ENCODE measurements around the gene NET1. TPM values are rescaled to one million over a fixed set of nuclear protein-coding genes. Genes with fewer than 3 reads are reported as not detected.

The NET1 gene
- total RNA-seq, 1 experiment from 2014 or later = 175 TPM

- Histone ChIP-seq H3K9me3 (no peaks in the 10 kb centered on the region), H3K36me3 (ENCODE audit: control insufficient read depth, insufficient read depth, low read length) (no peaks in the 10 kb centered on the region), H3K27me3 (replicated peaks; ENCODE audit: control insufficient read depth, insufficient read depth, low read length) (no peaks in the 10 kb centered on the region), H3K4me3 (ENCODE audit: low read depth, low read length) (no peak overlapping the region), H3K4me1 (peaks cover 47% of the 10 kb centered on the region)
- Mint-ChIP-seq H3K4me3 (ENCODE audit: unreplicated experiment) (no peak overlapping the region), H3K9me3 (ENCODE audit: unreplicated experiment) (no peaks in the 10 kb centered on the region), H3K27ac (ENCODE audit: unreplicated experiment) (no peak overlapping the region), H3K36me3 (ENCODE audit: insufficient read depth, unreplicated experiment) (peaks cover 10% of the 10 kb centered on the region), H3K27me3 (ENCODE audit: insufficient read depth, unreplicated experiment) (no peaks in the 10 kb centered on the region), H3K4me1 (ENCODE audit: low read depth, unreplicated experiment) (peaks cover 15% of the 10 kb centered on the region)
- peak in 1 of 2 experiments; percentile 13 for DNase-seq
- ChIA-PET POLR2A (no interaction called here), CTCF (no interaction called here)
- TF ChIP-seq CTCF (IDR thresholded peaks at IDR 0.05; ENCODE audit: insufficient read depth in 1 of 2, low read depth in 1 of 2, low read length in 1 of 2, severe bottlenecking in 1 of 2, unreplicated experiment in 1 of 2) = no peak
- intact Hi-C loops (cut with micrococcal nuclease; ENCODE audit: unreplicated experiment) = no loop called here
- BruUV-seq (replicated peaks) = no TSS peak
Observed at GRCh38 chr10:5497948-5498730, 85.8 kb downstream of the NET1 start.

GRCh38 chr10:5498791-5499492, 86.6 kb downstream of the NET1 start:
- no peak overlapping the region for H3K4me3 Mint-ChIP-seq (ENCODE audit: unreplicated experiment)
- Histone ChIP-seq H3K9me3 (no peaks in the 10 kb centered on the region), H3K36me3 (ENCODE audit: control insufficient read depth, insufficient read depth, low read length) (no peaks in the 10 kb centered on the region), H3K4me3 (ENCODE audit: low read depth, low read length) (no peak overlapping the region), H3K4me1 (peaks cover 47% of the 10 kb centered on the region), H3K27me3 (replicated peaks; ENCODE audit: control insufficient read depth, insufficient read depth, low read length) (no peaks in the 10 kb centered on the region)
- intact Hi-C loops (cut with micrococcal nuclease; ENCODE audit: unreplicated experiment) = no loop called here
- H3K4me1 Mint-ChIP-seq (ENCODE audit: low read depth, unreplicated experiment) = peaks cover 23% of the 10 kb centered on the region
- H3K27ac Mint-ChIP-seq (ENCODE audit: unreplicated experiment) = no peak overlapping the region
- DNase-seq = peak in 1 of 2 experiments; percentile 32
- no peak for TF ChIP-seq CTCF (IDR thresholded peaks at IDR 0.05; ENCODE audit: insufficient read depth in 1 of 2, low read depth in 1 of 2, low read length in 1 of 2, severe bottlenecking in 1 of 2, unreplicated experiment in 1 of 2)
- ChIA-PET CTCF (interaction anchor here (1.2 to 1.7 kb wide), 2 partner anchors 124 to 131 kb away, joined by 4 read pairs; no protein-coding TSS in a partner anchor), POLR2A (interaction anchor here (0.8 to 1.3 kb wide), 2 partner anchors 14 to 53 kb away, joined by 3 to 5 read pairs; no protein-coding TSS in a partner anchor)
- H3K36me3 Mint-ChIP-seq (ENCODE audit: insufficient read depth, unreplicated experiment) = peaks cover 8% of the 10 kb centered on the region
- no TSS peak for BruUV-seq (replicated peaks)
- no peaks in the 10 kb centered on the region for H3K27me3 Mint-ChIP-seq (ENCODE audit: insufficient read depth, unreplicated experiment)
- H3K9me3 Mint-ChIP-seq (ENCODE audit: unreplicated experiment) = no peaks in the 10 kb centered on the region

GRCh38 chr10:5499493-5500140, 87.3 kb downstream of the NET1 start, which contains the start of gene CALML5:
Gene CALML5, minus strand, starts transcription at chr10:5499570. Its CDS starts 132 bp downstream, at chr10:5499438.
- Histone ChIP-seq H3K27me3 (replicated peaks; ENCODE audit: control insufficient read depth, insufficient read depth, low read length) (no peaks in the 10 kb centered on the region), H3K36me3 (ENCODE audit: control insufficient read depth, insufficient read depth, low read length) (no peaks in the 10 kb centered on the region), H3K4me1 (peaks cover 47% of the 10 kb centered on the region), H3K4me3 (ENCODE audit: low read depth, low read length) (no peak within 1 kb of the TSS), H3K9me3 (no peaks in the 10 kb centered on the region)
- no peaks in the 10 kb centered on the region for H3K9me3 Mint-ChIP-seq (ENCODE audit: unreplicated experiment)
- POLR2A ChIA-PET = interaction anchor here (0.8 to 1.3 kb wide), 2 partner anchors 14 to 53 kb away, joined by 3 to 5 read pairs; no protein-coding TSS in a partner anchor
- intact Hi-C loops (cut with micrococcal nuclease; ENCODE audit: unreplicated experiment) = loop anchor here (5.0 kb wide), 1 partner anchor 68 kb away; no protein-coding TSS in a partner anchor
- no TSS peak for BruUV-seq (replicated peaks)
- no peaks in the 10 kb centered on the region for H3K27me3 Mint-ChIP-seq (ENCODE audit: insufficient read depth, unreplicated experiment)
- no peak within 1 kb of the TSS for H3K4me3 Mint-ChIP-seq (ENCODE audit: unreplicated experiment)
- H3K4me1 Mint-ChIP-seq (ENCODE audit: low read depth, unreplicated experiment) = peaks cover 27% of the 10 kb centered on the region
- CTCF ChIA-PET = interaction anchor here (1.2 to 1.7 kb wide), 2 partner anchors 124 to 130 kb away, joined by 4 read pairs; no protein-coding TSS in a partner anchor
- no peak for TF ChIP-seq CTCF (IDR thresholded peaks at IDR 0.05; ENCODE audit: insufficient read depth in 1 of 2, low read depth in 1 of 2, low read length in 1 of 2, severe bottlenecking in 1 of 2, unreplicated experiment in 1 of 2)
- H3K27ac Mint-ChIP-seq (ENCODE audit: unreplicated experiment) = no peak within 1 kb of the TSS
- peaks cover 7% of the 10 kb centered on the region for H3K36me3 Mint-ChIP-seq (ENCODE audit: insufficient read depth, unreplicated experiment)
- DNase-seq = peak in 1 of 2 experiments; percentile 25
